ENCODE measurements around the gene CD164L2. TPM values are rescaled to one million over a fixed set of nuclear protein-coding genes. Genes with fewer than 3 reads are reported as not detected.

Gene CD164L2
- total RNA-seq, 4 donors from 2014 or later, result not detected

DNA sequence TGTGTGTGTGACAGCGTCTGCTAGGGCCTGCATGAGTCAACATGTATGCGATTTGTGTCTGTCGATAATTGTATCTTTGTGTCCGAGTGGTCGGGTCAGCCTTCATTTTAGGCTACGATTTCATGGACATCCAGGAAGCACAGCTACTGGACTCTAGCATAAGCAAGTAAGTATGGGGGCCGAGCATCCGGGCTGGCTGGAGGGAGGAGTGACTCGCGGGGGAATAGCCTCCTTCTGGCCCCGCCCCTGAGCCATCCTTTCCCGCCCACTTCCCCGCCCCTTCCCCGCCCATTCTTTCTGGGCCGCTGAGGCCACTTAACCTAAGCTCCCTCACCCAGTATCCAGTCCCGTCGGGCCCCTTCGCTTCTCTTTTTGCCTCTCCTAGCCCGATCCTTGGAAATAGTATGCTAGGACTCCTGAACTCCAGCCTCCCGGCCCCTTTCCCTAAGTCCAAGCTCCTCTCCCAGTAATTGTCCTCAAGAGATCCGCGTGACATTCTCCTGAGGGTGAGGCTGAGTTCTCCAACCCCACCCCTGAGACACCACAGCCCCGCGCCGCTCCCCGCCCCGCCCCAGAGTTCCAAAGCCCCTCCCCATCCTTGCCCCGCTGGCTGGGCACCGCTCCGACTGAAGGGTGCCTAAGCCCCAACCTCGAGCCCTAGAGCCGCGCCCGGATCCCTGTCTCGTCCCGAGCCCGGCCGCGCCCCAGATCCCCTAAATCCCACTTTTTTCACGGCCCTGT lies 17.6 kb downstream of the CD164L2 start:
- peak overlapping the region; percentile 91 to 99 (median 96) for H3K27ac ChIP-seq
- no peaks in the 10 kb centered on the region for H3K9me3 ChIP-seq
- peak overlapping the region; percentile 71 to 95 (median 77) for H3K4me3 ChIP-seq
- peak; percentile 82 to 88 for DNase-seq
- H3K4me1 ChIP-seq, result peaks cover 22 to 23% of the 10 kb centered on the region in 2 donors
- TF ChIP-seq, protein P1, sequence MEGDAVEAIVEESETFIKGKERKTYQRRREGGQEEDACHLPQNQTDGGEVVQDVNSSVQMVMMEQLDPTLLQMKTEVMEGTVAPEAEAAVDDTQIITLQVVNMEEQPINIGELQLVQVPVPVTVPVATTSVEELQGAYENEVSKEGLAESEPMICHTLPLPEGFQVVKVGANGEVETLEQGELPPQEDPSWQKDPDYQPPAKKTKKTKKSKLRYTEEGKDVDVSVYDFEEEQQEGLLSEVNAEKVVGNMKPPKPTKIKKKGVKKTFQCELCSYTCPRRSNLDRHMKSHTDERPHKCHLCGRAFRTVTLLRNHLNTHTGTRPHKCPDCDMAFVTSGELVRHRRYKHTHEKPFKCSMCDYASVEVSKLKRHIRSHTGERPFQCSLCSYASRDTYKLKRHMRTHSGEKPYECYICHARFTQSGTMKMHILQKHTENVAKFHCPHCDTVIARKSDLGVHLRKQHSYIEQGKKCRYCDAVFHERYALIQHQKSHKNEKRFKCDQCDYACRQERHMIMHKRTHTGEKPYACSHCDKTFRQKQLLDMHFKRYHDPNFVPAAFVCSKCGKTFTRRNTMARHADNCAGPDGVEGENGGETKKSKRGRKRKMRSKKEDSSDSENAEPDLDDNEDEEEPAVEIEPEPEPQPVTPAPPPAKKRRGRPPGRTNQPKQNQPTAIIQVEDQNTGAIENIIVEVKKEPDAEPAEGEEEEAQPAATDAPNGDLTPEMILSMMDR (IDR thresholded peaks at IDR 0.05 in 4 of 5, conservative IDR thresholded peaks at IDR 0.05 in 1 of 5), result no peak
- peak; percentile 57 to 64 for TF ChIP-seq POLR2A (IDR thresholded peaks at IDR 0.05)
- peak; percentile 79 to 80 for ATAC-seq
- H3K27me3 ChIP-seq, result no peaks in the 10 kb centered on the region
- intact Hi-C loops (cut with DNase I; ENCODE audit: low total_unique reads) (loop anchor here (1.0 to 2.0 kb wide), 5 partner anchors 23 to 131 kb away; partner anchors contain the start of genes GPR3, TMEM222 and WDTC1), in situ Hi-C loops (cut with MboI; ENCODE audit: low sequenced_read_pairs in 4 of 4) (no loop called here)
- peaks cover 0 to 28% of the 10 kb centered on the region in 2 donors for H3K36me3 ChIP-seq

DNA sequence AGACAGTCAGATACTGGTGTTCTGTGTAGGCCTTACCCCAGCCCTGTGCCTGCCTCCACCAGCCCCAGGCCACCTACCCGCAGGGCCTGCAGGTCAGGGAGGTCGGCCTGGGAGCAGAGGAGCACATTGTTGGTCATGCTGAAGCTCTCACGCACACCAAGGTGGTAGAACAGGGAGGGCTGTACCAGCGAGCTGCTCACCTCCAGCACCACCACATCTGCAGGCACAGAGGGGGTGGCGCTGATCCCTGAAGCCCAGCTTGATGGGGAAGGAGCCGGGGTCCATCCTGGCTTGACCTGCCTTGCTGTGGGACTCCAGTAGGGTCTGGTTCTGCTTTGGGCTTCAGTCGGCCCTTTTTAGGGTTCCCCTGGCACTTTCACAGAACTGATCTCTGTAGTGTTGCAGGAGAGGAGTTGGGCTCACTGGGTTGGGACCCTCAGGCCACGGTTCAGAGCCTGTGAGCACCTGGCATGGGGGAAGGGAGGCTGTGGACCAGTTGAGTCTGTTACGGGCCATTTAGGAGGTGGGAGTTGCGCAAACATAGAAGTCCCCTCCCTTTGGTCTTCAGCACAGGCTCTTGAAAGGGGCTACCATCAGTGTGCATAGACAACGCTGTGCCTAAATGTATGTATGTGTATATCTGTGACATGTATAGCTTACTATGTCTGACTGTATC lies 18.3 kb downstream of the CD164L2 start:
- TF ChIP-seq, protein P1 (IDR thresholded peaks at IDR 0.05 in 4 of 5, conservative IDR thresholded peaks at IDR 0.05 in 1 of 5), result no peak
- no peak for TF ChIP-seq POLR2A (IDR thresholded peaks at IDR 0.05)
- peak overlapping the region; percentile 91 to 99 (median 96) for H3K27ac ChIP-seq
- DNase-seq (no peak), ATAC-seq (no peak)
- in situ Hi-C loops (cut with MboI; ENCODE audit: low sequenced_read_pairs in 4 of 4), result no loop called here
- H3K9me3 ChIP-seq, result no peaks in the 10 kb centered on the region
- peaks cover 0 to 28% of the 10 kb centered on the region in 2 donors for H3K36me3 ChIP-seq
- H3K4me1 ChIP-seq, result peaks cover 22 to 23% of the 10 kb centered on the region in 2 donors
- no peaks in the 10 kb centered on the region for H3K27me3 ChIP-seq
- intact Hi-C loops (cut with DNase I; ENCODE audit: low total_unique reads), result loop anchor here (1.0 to 2.0 kb wide), 3 partner anchors 27 to 131 kb away; partner anchors contain the start of genes GPR3, TMEM222 and WDTC1
- H3K4me3 ChIP-seq, result peak overlapping the region; percentile 71 to 95 (median 77)

DNA sequence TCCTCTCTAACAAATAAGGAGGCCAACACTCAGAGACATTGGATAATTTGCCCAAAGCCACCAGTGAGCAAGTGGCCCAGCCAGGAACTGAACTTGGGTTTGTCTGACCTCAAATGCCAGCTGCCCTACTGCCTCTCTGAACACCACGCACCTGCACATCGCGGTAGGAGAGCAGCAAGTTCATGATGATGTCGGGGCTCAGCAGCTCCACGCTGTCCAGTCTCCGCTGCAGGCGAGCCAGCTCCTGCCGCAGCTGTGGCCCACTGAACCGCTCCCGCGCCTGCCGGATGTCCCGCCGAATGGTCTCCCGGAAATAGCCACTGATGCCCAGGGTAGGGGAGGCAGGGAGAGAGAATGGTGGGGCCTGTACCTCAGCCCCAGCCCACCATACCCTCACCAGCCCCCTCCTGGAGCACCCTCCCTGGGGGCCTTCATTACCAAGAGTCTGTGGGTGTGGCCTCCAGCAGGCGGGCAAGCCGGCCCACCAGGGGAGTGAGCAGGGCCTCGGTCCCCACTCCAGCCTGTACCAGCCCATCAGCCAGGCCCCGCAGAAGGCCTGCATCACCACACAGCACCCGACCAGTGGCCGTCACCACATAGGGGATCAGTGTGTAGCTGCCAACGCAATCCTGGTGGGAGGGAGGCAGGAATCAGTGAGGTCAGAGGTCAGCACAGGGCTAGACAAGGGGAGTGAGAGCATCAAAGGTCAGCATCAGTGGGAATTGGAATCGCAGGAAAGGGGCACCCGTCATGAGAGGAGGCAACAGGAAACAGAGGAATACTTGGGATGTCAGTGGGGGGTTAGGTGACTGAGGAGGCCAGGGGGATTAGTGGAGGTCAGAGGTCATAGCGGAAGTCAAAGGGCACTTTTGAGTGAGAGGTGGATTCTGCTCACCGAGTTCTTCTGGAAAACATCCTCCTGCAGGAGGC lies 19.1 kb downstream of the CD164L2 start:
- H3K27ac ChIP-seq, result no peak overlapping the region
- TF ChIP-seq, protein P1 (IDR thresholded peaks at IDR 0.05 in 4 of 5, conservative IDR thresholded peaks at IDR 0.05 in 1 of 5), result no peak
- no peak for TF ChIP-seq POLR2A (IDR thresholded peaks at IDR 0.05)
- DNase-seq, result no peak
- peaks cover 22 to 23% of the 10 kb centered on the region in 2 donors for H3K4me1 ChIP-seq
- peaks cover 0 to 28% of the 10 kb centered on the region in 2 donors for H3K36me3 ChIP-seq
- no peaks in the 10 kb centered on the region for H3K27me3 ChIP-seq
- H3K4me3 ChIP-seq, result peak overlapping the region in 1 of 4 donors; percentile 95
- in situ Hi-C loops (cut with MboI; ENCODE audit: low sequenced_read_pairs in 4 of 4), result no loop called here
- ATAC-seq, result no peak
- intact Hi-C loops (cut with DNase I; ENCODE audit: low total_unique reads), result loop anchor here (2.0 kb wide), 1 partner anchor 41 kb away; the partner anchor contains the start of gene TMEM222
- no peaks in the 10 kb centered on the region for H3K9me3 ChIP-seq

DNA sequence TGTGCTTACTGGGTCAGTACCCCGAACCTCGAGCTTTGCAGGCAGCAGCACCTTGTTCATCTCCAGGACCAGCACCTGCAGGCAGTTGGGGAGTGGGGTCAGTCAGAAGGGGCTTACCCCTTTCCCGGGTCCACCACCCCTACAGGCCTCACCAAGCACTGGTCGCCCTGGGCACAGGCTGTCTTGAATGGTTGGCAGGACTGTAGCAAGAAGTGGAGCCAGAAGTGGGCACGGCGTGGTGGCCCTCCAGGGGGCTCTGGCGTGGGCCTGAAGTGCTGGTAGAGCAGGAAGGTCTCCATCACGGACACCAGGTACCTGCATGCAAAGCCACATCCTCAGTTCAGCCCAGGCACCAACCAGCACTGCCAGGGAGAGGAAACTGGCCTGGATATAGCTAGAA lies 21.6 kb downstream of the CD164L2 start:
- intact Hi-C loops (cut with DNase I; ENCODE audit: low total_unique reads) (no loop called here), in situ Hi-C loops (cut with MboI; ENCODE audit: low sequenced_read_pairs in 4 of 4) (no loop called here)
- Histone ChIP-seq H3K27me3 (no peaks in the 10 kb centered on the region), H3K36me3 (peaks cover 0 to 40% of the 10 kb centered on the region in 2 donors), H3K4me1 (peaks cover 10% of the 10 kb centered on the region in 2 donors), H3K27ac (no peak overlapping the region), H3K4me3 (no peak overlapping the region), H3K9me3 (no peaks in the 10 kb centered on the region)
- DNase-seq (no peak), ATAC-seq (no peak)
- no peak for TF ChIP-seq POLR2A (IDR thresholded peaks at IDR 0.05)
- TF ChIP-seq, protein P1 (IDR thresholded peaks at IDR 0.05 in 4 of 5, conservative IDR thresholded peaks at IDR 0.05 in 1 of 5), result no peak

Data from gastrocnemius medialis (tissue), 4 donors.